HG02840 (cell line): ENCODE data around the gene EPHX1.
"Not testable (repeated sequence)": the region's sequence is repeated elsewhere in the genome, so short reads cannot be mapped to it uniquely, and the experiment has no call there.

Experiments used
- ATAC-seq: cut with Tn5 transposase; IDR thresholded peaks from one replicate; pipeline ENCODE4 v1.9.1; 2021; ENCODE audit warnings: mild to moderate bottlenecking, moderate library complexity, moderate number of reproducible peaks; ENCODE audit not compliant: unreplicated experiment, low FRiP score

Gene EPHX1

DNA sequence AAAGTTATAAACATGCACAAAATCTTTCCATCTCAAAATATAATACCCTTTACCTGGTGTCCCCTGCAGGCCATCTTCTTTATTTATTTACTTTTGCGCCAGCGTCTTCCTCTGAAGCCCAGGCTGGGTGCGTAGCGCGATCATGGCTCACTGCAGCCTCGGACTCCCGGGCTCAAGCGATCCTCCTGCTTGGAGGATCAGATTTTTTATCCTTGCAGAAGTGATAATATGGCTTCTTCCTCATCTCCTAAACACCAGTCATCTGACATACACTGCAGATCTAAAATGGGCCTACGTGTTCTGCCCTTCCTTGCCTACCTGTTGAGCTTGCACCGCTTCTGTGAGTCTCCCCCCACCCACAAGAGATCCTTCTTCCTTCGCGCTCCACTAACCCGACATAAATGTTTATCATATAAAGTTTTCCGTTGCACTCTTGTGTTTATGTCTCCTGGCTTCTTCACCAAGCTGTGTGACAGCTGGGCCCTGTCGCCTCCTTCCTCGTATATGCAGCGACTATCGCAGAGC lies 32.8 kb upstream of the EPHX1 start:
- no peak for ATAC-seq

DNA sequence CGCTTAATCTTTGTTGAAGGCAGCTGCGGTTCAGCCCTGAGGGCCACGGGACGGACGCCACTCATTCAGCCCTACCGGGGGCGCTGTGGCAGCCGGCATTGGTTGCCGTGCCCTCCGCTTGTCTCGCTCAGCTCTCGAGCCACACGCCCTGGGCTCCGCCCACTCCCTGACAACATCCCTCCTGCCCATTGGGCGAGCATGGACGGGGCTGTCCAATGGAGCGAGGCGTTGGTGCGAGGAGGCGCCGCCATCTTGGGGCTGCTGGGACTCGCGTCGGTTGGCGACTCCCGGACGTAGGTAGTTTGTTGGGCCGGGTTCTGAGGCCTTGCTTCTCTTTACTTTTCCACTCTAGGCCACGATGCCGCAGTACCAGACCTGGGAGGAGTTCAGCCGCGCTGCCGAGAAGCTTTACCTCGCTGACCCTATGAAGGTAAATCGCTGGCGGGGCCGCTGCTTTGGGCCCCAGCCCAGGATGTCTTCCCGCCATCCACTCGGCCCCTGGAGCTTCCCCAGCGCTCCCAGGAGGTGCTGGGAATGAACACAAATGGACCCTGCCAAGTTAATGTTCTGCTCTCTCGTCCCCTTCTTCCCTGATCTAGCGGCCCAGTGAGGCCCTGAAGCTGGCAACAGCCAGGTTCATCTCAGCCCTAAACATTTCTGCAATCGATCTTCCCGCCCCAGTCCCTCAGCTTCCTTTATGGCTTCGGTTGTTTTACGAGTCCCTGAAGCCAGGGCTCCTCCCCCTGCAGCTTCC lies 32.2 kb upstream of the EPHX1 start, which contains the start of gene SRP9:
SRP9 (plus strand) TSS at position 244 of the 754 bp plus-strand sequence; CDS start at position 359, 115 bp downstream.
- peak; percentile 99 for ATAC-seq

DNA sequence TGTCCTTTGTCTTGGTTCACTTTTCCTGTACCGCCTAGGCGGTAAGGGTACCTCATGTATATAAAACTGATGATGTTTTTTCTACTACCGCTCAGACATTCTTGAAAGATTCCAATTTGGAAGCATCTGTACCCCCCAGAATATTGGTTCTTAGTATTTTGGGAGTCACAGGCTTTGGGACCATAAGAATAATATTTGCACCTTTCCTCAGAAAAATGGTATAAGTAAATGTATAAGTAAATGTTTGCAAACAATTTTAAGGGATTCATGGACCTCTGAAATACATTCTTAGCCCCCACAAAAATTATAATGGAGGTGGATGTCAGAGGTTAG lies 31.6 kb upstream of the EPHX1 start:
- ATAC-seq: no peak

DNA sequence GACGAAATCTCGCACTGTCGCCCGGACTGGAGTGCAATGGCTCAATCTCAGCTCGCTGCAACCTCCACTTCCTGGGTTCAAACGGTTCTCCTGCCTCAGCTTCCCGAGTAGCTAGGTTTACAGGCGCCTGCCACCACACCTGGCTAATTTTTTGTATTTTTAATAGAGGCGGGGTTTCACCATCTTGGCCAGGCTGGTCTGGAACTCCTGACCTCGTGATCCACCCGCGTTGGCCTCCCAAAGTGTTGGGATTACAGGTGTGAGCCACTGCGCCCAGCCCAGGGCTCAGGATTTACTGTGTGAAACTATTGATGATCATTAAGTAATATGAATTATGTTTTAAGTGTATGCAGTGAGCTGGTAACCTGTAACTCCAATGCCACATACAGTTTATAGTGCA lies 30.8 kb upstream of the EPHX1 start:
- not testable (repeated sequence) for ATAC-seq

DNA sequence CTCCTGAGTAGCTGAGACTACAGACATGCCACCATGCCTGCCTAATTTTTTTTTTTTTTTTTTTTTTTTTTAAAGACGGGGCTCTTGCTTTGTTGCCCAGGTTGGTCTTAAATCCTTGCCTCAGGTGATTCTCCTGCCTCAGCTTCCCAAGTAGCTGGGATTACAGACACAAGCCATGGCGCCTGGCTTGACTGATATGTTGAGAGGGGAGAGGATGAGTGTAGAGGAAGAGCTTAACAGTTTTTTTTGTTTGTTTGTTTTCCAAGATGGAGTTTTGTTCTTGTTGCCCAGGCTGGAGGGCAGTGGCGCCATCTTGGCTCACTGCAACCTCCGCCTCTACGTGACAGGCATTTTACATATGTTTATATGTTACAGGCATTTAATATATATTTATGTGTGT lies 29.8 kb upstream of the EPHX1 start:
- no peak for ATAC-seq

DNA sequence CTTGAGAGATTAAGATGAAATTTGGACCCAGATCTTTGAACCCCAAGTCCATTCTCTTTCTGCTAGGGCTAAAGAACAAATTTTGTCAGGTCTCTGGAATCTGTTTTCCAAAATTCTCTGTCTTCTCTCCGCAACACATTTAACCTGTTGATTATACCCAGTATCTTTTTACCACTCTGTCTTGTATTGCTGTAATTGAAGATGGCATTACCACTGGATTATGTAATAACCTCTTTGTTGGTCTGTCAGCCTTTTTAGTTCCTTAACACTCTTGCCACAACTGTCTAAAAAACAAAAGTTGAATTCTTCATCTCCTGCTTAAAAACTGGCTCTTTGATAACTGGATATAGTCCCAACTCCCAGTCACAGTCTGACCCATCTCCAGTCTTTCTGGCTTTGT lies 29.3 kb upstream of the EPHX1 start:
- ATAC-seq: no peak

DNA sequence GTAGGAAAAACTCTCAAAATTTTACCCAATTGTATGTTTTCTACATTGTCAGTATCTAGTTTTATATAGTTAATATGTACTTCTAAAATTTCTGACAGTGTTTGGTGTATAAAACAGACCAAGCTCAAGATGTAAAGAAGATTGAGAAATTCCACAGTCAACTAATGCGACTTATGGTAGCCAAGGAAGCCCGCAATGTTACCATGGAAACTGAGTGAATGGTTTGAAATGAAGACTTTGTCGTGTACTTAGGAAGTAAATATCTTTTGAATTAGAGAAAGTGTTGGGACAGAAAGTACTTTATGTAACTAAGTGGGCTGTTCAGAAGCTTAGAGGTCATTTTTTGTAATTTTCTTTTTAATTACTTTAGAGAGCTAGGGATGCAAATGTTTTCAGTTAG lies 20.8 kb upstream of the EPHX1 start:
- ATAC-seq: not testable (repeated sequence)

DNA sequence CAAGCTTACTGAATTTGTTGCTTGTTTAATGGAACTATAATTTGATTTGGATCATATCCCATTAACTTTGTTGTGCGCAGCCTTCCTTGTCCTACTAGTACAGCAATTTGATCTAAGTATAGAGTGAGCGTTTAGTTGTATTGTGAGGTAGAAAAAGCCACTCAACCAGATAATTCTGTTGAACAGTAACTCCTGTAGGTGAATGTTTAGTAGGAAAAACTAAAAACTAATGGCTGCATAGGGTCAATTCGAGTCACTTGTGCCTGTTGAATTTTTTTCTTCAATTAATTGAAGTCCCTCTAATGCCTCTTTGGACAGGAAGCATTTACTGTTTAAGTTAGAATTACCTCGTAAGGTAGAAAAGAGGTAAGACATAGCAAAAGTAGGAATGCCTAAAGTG lies 15.0 kb upstream of the EPHX1 start:
- ATAC-seq: no peak

DNA sequence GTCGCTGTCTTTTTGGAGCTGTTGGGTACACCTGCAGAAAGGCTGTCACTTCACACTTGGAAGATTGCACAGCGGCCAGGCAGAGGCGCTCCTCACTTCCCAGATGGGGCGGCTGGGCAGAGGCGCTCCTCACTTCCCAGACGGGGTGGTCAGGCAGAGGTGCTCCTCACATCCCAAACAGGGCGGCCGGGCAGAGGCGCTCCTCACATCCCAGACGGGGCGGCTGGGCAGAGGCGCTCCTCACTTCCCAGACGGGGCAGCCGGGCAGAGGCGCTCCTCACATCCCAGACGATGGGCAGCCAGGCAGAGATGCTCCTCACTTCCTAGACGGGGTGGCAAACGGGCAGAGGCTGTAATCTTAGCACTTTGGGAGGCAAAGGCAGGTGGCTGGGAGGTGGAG lies 13.8 kb upstream of the EPHX1 start:
- not testable (repeated sequence) for ATAC-seq

DNA sequence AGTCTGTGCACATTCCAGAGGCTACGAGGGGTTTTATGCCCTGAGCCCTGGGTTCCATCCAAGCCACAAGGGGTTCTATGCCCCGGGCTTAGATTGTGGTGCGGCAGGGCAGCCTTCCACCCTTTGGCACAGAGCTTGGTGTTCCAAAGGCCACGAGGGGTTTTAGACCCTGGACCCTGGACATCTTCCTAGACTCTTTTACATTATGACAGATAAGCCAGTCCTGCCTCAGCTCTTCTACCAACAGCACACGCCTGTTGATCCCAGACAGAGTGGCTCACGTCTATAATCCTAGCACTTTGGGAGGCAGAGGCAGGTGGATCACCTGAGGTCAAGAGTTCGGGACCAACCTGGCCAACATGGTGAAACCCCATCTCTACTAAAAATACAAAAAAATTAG lies 8.8 kb upstream of the EPHX1 start:
- ATAC-seq: not testable (repeated sequence)

DNA sequence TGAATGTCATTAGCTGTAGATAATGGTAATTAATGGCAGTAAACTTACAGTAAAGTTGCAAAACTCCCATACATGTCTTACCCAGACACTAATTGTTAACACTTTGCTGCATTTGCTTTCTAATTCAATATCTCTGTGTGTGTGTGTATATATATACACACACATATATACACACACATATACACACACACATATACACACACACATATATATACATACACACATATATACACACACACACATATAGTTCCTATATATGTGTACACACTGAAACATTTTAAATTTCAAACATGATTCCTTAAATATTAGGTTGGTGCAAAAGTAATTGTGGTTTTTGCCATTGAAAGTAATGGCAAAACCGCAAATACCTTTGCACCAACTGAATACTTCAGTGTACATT lies 3.7 kb upstream of the EPHX1 start:
- ATAC-seq: no peak

DNA sequence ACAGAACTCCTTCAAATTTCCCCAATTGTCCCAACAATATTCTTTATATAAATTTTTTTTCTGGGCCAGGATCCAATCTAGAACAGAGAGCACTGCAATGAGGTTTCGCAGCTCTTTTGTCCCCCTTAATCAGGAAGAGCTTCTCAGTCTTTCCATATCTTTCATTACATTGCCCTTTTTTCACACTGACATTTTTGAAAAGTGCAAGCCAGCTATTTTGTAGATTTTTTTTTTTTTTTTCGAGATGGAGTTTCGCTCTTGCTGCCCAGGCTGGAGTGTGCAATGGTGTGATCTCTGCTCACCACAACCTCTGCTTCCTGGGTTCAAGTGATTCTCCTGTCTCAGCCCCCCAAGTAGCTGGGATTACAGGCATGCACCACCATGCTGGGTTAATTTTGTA lies 3.2 kb upstream of the EPHX1 start:
- ATAC-seq: not testable (repeated sequence)

DNA sequence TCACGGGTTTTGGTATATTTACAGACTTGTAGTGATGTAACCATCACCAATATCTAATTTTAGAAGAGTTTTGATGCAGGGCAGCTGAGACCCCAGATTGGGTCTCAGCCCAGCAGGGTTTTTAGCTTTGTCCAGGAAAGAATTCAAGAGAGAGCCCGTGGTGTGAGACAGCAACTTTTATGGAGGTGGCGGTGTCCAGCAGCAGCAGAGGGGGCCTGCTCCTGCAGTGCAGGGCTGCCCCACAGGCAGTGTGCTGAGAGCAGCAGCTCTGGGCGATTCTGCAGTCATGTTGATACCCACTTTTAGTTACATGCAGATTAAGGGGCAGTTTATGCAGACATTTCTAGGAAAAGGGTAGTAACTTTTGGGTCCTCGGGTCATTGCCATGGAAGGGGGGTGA lies 1.8 kb upstream of the EPHX1 start:
- no peak for ATAC-seq

DNA sequence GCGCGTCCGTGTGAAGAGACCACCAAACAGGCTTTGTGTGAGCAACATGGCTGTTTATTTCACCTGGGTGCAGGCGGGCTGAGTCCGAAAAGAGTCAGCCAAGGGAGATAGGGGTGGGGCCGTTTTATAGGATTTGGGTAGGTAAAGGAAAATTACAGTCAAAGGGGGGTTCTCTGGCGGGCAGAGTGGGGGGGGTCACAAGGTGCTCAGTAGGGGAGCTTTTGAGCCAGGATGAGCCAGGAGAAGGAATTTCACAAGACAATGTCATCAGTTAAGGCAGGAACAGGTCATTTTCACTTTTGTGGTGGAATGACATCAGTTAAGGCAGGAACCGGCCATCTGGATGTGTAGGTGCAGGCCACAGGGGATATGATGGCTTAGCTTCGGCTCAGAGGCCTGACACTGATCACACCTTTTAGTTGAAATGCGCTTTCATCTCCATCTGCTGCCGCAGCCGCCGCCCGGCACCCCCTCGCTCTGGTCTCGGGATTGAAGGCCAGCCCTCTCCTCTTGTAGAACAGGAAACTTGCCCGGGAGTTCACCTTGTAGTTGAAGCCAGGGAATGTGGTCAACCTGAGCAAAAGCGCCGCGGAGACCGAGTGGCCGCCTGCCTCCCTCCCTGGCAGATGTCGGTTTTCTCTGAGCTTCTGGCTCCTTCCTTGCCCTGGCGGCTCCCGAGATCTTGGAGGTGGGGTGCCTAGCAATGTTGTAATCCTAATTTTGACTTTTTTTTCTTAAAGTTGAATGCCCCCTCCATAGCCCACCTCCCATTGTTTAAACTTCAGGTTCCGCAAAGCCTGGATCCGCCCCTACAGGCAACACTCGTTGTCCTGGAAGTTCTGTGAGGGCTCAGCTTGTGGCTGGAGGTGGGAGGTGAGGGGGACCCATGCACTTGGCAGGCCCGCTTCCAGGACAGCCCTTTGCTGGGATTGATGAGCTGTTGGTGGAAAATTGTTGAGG lies 935 bp downstream of the EPHX1 start:
- ATAC-seq: not testable (repeated sequence)

DNA sequence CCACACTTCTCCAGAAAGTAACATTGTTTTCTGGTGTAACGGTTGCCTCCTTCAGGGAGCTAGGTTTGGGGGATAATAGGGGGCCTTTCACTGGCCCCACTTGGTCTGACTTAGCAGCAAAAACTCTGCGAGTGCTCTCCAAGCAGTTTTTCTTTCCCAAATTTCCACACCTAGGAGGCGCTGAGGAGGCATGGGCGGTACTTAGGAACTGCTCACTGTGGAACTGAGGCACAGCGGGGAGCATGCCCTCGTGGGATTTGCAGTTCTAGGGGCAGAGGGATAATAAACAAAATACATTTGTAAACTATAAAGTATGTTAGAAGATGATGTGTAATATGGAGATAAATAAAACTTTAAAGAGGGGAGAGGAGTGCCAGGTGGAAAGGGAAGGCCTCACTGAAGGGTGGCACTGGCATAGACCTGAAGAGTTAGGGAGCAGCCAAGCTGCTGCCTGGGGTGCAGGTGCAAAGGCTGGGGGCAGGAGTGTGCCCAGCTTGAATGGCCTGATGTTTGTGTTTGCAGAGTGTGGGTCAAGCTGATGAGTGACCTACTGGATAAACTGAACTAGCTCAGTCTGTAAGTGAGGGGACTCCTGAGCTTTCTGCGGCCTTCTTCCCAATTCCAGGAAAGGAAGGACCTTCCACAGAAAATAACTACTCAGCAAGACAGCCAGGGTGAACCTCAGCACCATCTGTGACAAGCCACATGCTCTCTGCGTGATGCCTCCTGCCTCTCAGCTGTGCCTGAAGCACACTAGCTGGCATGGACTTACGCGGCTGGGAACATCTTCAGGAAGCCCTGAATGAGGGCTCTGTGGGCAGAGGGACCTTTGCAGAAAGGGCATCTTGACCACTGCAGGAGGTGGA lies 1.9 kb downstream of the EPHX1 start:
- no peak for ATAC-seq

DNA sequence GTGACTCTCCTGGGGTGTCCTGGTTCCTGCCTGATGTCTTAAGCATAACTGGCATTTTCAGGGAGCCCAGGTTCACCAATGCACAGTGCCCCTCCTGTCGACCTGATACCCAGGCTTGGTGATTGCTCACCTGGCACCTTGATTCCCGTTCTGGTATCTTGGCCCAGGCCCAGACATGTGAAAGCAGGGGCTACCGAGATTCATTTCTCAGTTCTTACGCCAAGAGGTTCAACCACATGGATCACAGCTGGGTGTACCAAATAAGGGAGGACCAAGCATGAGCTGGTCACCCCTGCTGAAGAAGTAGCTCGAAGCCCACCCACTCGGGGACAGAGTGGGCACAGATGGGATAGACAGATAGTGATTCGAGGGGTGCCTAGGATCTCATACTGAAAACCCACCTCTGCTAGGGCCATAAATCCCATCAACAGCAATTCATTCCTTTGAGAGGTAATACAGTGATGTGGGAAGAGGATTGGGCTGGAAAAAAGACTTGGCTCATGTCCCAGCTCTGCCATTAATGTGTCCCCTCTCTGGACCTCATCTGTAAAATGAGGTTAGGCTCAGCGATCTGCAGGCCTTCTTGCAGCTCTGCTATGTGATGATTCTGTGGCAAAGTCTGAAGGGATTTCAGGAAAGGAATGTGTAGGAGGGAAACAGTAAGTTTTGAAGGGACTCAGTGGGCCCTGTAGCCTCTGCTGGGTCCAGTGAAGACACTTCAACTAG lies 2.7 kb downstream of the EPHX1 start:
- no peak for ATAC-seq

DNA sequence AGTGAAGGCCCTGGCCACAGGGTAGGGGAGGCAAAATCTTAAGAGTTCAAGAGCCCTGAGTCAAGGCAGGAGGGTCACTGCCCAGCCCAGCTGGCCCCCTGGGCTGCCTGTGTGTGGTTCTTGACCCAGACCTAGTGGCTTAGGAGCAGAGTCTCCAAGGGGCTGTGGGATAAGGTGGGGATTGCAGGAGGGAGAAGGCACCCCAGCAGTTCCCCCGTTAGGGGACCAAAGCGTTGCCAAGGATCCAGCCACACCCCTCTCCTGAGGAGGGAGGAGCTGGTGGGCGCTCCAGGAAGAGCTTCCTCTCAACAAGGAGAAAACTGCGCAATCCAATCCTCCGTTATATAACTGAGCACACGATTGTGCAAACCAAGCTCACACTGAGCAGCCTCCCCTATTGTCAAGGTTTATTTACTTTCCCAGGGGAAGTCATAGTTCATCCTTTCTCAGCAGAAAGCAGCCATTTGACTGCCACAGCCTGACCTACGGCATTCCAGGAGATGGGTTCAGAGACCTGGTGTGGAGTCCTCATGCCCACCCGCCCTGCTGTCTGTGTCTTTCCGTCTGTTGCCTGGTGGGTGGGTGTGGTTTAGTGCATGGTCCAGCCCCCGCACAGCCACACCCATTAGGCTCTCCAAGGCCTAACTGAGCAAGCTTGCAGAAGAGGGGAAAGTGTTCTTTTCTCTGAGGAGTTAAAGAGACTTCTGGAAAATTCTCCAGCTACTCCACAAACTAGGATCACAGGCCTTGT lies 3.5 kb downstream of the EPHX1 start:
- no peak for ATAC-seq

DNA sequence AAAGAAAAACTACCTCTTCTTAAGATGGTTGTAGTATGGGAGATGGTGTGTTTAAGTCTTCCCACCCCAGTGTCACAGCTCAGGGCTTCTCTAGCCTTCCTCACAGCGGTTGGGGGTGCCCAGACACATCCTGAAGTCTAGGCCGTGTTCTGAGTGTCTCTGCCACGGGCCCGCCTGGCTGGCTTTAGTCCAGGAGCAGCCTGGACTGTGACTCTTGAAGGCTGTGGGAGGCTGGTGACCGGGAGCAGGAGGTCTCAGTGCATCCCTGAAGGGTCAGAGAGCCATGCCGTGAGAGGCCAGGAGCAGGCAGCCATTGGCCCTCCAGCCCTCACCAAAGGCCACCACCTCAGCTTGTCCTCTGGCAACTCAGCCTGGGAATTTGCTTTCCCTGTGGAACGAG lies 4.5 kb downstream of the EPHX1 start:
- ATAC-seq: no peak

DNA sequence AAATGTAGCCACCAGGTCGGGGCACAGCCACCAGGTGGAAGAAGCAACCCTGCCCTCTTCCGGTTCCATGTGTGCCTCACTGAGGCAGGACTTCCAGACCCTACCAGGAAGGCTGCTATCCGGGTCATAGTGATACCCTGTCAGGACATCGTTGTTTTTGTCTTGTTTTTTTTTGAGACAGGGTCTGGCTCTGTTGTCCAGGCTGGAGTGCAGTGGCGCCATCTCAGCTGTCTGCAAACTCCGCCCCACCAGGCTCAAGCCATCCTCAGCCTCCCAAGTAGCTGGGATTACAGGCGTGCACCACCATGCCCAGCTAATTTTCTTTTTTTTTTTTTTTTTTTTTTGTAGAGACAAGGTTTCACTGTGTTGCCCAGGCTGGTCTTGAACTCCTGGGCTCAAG lies 5.2 kb downstream of the EPHX1 start:
- not testable (repeated sequence) for ATAC-seq
